IMR-90 (cell line): Measurements from ENCODE around the gene ALOX15B. TPM values are rescaled to one million over a fixed set of nuclear protein-coding genes. Genes with fewer than 3 reads are reported as not detected.

Source experiments
- ATAC-seq: fragments of 200-7000 bp; cut with Tn5 transposase; 2 replicates; pipeline ENCODE4 v1.9.1; 2020; ENCODE audit warnings: low read depth, mild to moderate bottlenecking, moderate library complexity
- BruUV-seq: library from RNA; stranded (reverse); fragments of 400-500 nt; replicated peaks from 2 replicates; lab custom pipeline; 2021; lab: Mats Ljungman, UMichigan
- CTCF ChIA-PET: fragments of 300-600 bp; formaldehyde crosslinking; extraction: SDS; loops from one replicate; lab custom pipeline; 2021; ENCODE audit warnings: antibody characterized with exemption; lab: Yijun Ruan, JAX
- POLR2A ChIA-PET: fragments of 300-600 bp; sonication (Branson Sonifier 250); formaldehyde crosslinking; loops from one replicate; lab custom pipeline; 2022; ENCODE audit warnings: antibody characterized with exemption; ENCODE audit not compliant: unreplicated experiment; lab: Charles Lee
- DNase-seq: peaks from one replicate; pipeline ENCODE4 v3.0.0; 2013
- H2AFZ ChIP-seq: replicated peaks from 2 replicates; pipeline ENCODE3; 2013; ENCODE audit warnings: low read length, mild to moderate bottlenecking; ENCODE audit not compliant: poor library complexity
- H2AK5ac ChIP-seq: 2 replicates; pipeline ENCODE4 v1.6.1; 2013; ENCODE audit warnings: low read depth, low read length, inconsistent platforms
- H2AK9ac ChIP-seq: replicated peaks from 2 replicates; pipeline ENCODE3; 2013; ENCODE audit warnings: mild to moderate bottlenecking, low read depth, low read length, moderate library complexity; ENCODE audit not compliant: poor library complexity
- H2BK120ac ChIP-seq: 2 replicates; pipeline ENCODE4 v1.6.1; 2013; ENCODE audit warnings: low read depth, low read length, inconsistent platforms
- H2BK15ac ChIP-seq: 3 replicates; pipeline ENCODE4 v1.6.1; 2013; ENCODE audit warnings: low read depth, low read length, inconsistent platforms
- H2BK20ac ChIP-seq: 2 replicates; pipeline ENCODE4 v1.6.1; 2013; ENCODE audit warnings: low read depth, mild to moderate bottlenecking, inconsistent platforms, low read length, moderate library complexity
- H2BK5ac ChIP-seq: 2 replicates; pipeline ENCODE4 v1.6.1; 2013; ENCODE audit warnings: mild to moderate bottlenecking, low read depth, low read length, inconsistent platforms; ENCODE audit not compliant: poor library complexity, severe bottlenecking
- H3K14ac ChIP-seq: replicated peaks from 2 replicates; pipeline ENCODE4 v1.6.1; 2013; ENCODE audit warnings: low read depth, low read length, inconsistent platforms
- H3K18ac ChIP-seq: 2 replicates; pipeline ENCODE4 v1.6.1; 2013; ENCODE audit warnings: low read depth, low read length, control low read depth
- H3K23ac ChIP-seq: 2 replicates; pipeline ENCODE4 v1.6.1; 2013; ENCODE audit warnings: low read depth, low read length, inconsistent platforms
- H3K27ac ChIP-seq: 2 replicates; pipeline ENCODE4 v1.5.1; 2013; ENCODE audit warnings: mild to moderate bottlenecking, control low read depth, low read length; ENCODE audit not compliant: insufficient read depth
- H3K27me3 ChIP-seq: 2 replicates; pipeline ENCODE4 v1.6.1; 2013; ENCODE audit warnings: low read length; ENCODE audit not compliant: control insufficient read depth, insufficient read depth
- H3K36me3 ChIP-seq: 2 replicates; pipeline ENCODE4 v1.6.1; 2013; ENCODE audit warnings: low read length, mixed read lengths; ENCODE audit not compliant: control insufficient read depth, insufficient read depth
- H3K4ac ChIP-seq: 2 replicates; pipeline ENCODE4 v1.6.1; 2013; ENCODE audit warnings: low read depth, low read length, inconsistent platforms
- H3K4me1 ChIP-seq: 2 replicates; pipeline ENCODE4 v1.6.1; 2013; ENCODE audit warnings: low read length, mixed read lengths; ENCODE audit not compliant: control insufficient read depth, insufficient read depth
- H3K4me2 ChIP-seq: 2 replicates; pipeline ENCODE4 v1.6.1; 2013; ENCODE audit warnings: low read depth, mild to moderate bottlenecking, control low read depth, low read length, moderate library complexity
- H3K4me3 ChIP-seq: 2 replicates; pipeline ENCODE4 v1.5.1; 2013; ENCODE audit warnings: low read depth, mild to moderate bottlenecking, control low read depth, low read length, moderate library complexity; ENCODE audit not compliant: insufficient read depth
- H3K56ac ChIP-seq: 2 replicates; pipeline ENCODE4 v1.6.1; 2013; ENCODE audit warnings: low read length, inconsistent platforms; ENCODE audit not compliant: insufficient read depth; ENCODE audit errors: extremely low read depth
- H3K79me1 ChIP-seq, 2 experiments: 2 replicates each; pipeline ENCODE4 v1.6.1; 2013; ENCODE audit warnings: low read length in 2 of 2, inconsistent platforms in 1 of 2, low read depth in 1 of 2
- H3K9ac ChIP-seq: 2 replicates; pipeline ENCODE4 v1.6.1; 2013; ENCODE audit warnings: low read depth, low read length, control low read depth
- H3K9me1 ChIP-seq: 2 replicates; pipeline ENCODE4 v1.6.1; 2013; ENCODE audit warnings: low read length, inconsistent platforms; ENCODE audit not compliant: insufficient read depth
- H3K9me3 ChIP-seq: 2 replicates; pipeline ENCODE4 v1.6.1; 2013; ENCODE audit warnings: low read length; ENCODE audit not compliant: control insufficient read depth, insufficient read depth
- H4K20me1 ChIP-seq: 2 replicates; pipeline ENCODE4 v1.6.1; 2013; ENCODE audit warnings: low read length, inconsistent platforms; ENCODE audit not compliant: insufficient read depth
- H4K5ac ChIP-seq: 2 replicates; pipeline ENCODE4 v1.6.1; 2013; ENCODE audit warnings: mild to moderate bottlenecking, low read depth, low read length, control low read depth
- H4K8ac ChIP-seq, 2 experiments: 2 replicates each; pipeline ENCODE4 v1.6.1; 2013; ENCODE audit warnings: low read depth in 2 of 2, low read length in 2 of 2, control low read depth in 1 of 2, inconsistent platforms in 1 of 2
- H4K91ac ChIP-seq: 2 replicates; pipeline ENCODE4 v1.6.1; 2013; ENCODE audit warnings: low read depth, low read length, inconsistent platforms; ENCODE audit not compliant: insufficient read depth
- BHLHE40 ChIP-seq: fragments of 150-350 bp; IDR thresholded peaks from 2 replicates; pipeline ENCODE4 v1.6.1; 2016; ENCODE audit warnings: mild to moderate bottlenecking, low read depth, low read length
- CEBPB ChIP-seq: IDR thresholded peaks from 2 replicates; pipeline ENCODE4 v1.6.1; 2012; ENCODE audit warnings: low read depth, low read length, improper control_type of control experiment
- CHD1 ChIP-seq: IDR thresholded peaks from 2 replicates; pipeline ENCODE4 v1.6.1; 2012; ENCODE audit warnings: low read depth, low read length, improper control_type of control experiment
- FOS ChIP-seq: fragments of 150-350 bp; IDR thresholded peaks from 2 replicates; pipeline ENCODE4 v1.6.1; 2016; ENCODE audit warnings: low read depth, low read length
- NFE2L2 ChIP-seq: fragments of 150-350 bp; IDR thresholded peaks from 2 replicates; pipeline ENCODE4 v1.6.1; 2016; ENCODE audit warnings: low read depth, mild to moderate bottlenecking, low read length
- POLR2A ChIP-seq: IDR thresholded peaks from 2 replicates; pipeline ENCODE4 v1.6.1; 2012; ENCODE audit warnings: mild to moderate bottlenecking, low read depth, low read length
- RAD21 ChIP-seq: IDR thresholded peaks from 2 replicates; pipeline ENCODE4 v1.6.1; 2012; ENCODE audit warnings: low read length, improper control_type of control experiment
- SMC3 ChIP-seq: fragments of 150-350 bp; IDR thresholded peaks from 2 replicates; pipeline ENCODE4 v1.6.1; 2016; ENCODE audit warnings: low read depth, mild to moderate bottlenecking, antibody characterized with exemption, low read length, moderate library complexity
- WGBS, 2 experiments: methylation state at CpG; one replicate each; pipeline versions ENCODE4 v1.1.5 to v1.1.7; 2013; ENCODE audit warnings: missing lambda C conversion rate in 2 of 2; ENCODE audit not compliant: insufficient read length in 1 of 2; ENCODE audit errors: extremely low coverage in 2 of 2; 5-methylcytosine and 5-hydroxymethylcytosine counted together
- dilution Hi-C: fragments of 300-500 bp; cut with HindIII; formaldehyde crosslinking; loops from one replicate; pipeline ENCODE4 v1.14.3; 2018; ENCODE audit warnings: low sequenced_read_pairs; ENCODE audit not compliant: unreplicated experiment
- in situ Hi-C: fragments of 300-500 bp; cut with MboI; formaldehyde crosslinking; loops from 3 replicates; pipeline ENCODE4 v1.14.3; 2019; ENCODE audit warnings: low sequenced_read_pairs, inconsistent platforms, mixed read lengths
- intact Hi-C: fragments of 100-400 bp; cut with micrococcal nuclease; formaldehyde crosslinking; loops from 2 replicates; pipeline ENCODE4 v1.10.0; 2022
- polyA plus RNA-seq, 3 experiments: library from polyadenylated mRNA; depleted of rRNA; stranded (reverse); fragments of >200 nt; gene quantifications; 2 replicates each; pipeline ENCODE4 v1.2.3, GENCODE V29; 2012; ENCODE audit warnings: low replicate concordance in 1 of 3
- total RNA-seq: library from RNA; depleted of rRNA; stranded (reverse); fragments of >200 nt; gene quantifications from 2 replicates; pipeline ENCODE4 v1.2.3, GENCODE V29; 2012
- TF ChIP-seq, protein P1 (sequence below): fragments of 150-350 bp; IDR thresholded peaks from 2 replicates; pipeline ENCODE4 v1.6.1; 2016; ENCODE audit warnings: low read depth, mild to moderate bottlenecking, low read length, moderate library complexity, borderline replicate concordance
- TF ChIP-seq, protein P2 (sequence below): conservative IDR thresholded peaks from 2 replicates; pipeline ENCODE4 v1.5.1; 2012; ENCODE audit warnings: mild to moderate bottlenecking, low read depth, low read length, improper control_type of control experiment

ALOX15B gene
- total and polyA plus RNA-seq, 2 of the 4 experiments (the other 2 are of a cell fraction) = not detected

DNA sequence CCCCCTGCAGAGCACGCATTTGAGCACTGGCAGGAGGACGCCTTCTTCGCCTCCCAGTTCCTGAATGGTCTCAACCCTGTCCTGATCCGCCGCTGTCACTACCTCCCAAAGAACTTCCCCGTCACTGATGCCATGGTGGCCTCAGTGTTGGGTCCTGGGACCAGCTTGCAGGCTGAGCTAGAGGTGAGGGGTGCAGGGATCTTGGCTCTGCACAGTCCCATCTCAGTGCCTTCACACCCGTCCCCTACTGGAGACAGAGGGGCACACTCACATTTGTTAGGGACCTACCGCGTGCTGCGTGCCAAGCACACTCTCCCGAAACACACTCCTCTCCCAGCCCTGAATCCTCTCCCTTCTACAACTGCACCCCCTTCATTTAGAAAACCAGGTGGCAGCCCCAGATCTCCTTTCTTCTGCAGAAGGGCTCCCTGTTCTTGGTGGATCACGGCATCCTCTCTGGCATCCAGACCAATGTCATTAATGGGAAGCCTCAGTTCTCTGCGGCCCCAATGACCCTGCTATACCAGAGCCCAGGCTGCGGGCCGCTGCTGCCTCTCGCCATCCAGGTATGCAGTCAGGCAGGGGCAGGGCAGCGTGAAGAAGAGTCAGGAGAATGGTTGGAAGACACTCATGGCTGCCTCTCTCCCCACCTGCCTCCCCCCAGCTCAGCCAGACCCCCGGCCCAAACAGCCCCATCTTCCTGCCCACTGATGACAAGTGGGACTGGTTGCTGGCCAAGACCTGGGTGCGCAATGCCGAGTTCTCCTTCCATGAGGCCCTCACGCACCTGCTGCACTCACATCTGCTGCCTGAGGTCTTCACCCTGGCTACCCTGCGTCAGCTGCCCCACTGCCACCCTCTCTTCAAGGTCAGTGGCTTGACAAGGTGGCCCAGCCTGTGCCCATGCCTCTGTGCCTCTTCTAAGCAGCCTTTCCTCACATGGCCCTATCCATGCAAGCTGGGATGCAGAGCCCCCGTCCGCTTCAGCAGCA lies 6.3 kb downstream of the ALOX15B start (continued):
- TF ChIP-seq, protein P1, sequence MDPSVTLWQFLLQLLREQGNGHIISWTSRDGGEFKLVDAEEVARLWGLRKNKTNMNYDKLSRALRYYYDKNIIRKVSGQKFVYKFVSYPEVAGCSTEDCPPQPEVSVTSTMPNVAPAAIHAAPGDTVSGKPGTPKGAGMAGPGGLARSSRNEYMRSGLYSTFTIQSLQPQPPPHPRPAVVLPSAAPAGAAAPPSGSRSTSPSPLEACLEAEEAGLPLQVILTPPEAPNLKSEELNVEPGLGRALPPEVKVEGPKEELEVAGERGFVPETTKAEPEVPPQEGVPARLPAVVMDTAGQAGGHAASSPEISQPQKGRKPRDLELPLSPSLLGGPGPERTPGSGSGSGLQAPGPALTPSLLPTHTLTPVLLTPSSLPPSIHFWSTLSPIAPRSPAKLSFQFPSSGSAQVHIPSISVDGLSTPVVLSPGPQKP = no peak

DNA sequence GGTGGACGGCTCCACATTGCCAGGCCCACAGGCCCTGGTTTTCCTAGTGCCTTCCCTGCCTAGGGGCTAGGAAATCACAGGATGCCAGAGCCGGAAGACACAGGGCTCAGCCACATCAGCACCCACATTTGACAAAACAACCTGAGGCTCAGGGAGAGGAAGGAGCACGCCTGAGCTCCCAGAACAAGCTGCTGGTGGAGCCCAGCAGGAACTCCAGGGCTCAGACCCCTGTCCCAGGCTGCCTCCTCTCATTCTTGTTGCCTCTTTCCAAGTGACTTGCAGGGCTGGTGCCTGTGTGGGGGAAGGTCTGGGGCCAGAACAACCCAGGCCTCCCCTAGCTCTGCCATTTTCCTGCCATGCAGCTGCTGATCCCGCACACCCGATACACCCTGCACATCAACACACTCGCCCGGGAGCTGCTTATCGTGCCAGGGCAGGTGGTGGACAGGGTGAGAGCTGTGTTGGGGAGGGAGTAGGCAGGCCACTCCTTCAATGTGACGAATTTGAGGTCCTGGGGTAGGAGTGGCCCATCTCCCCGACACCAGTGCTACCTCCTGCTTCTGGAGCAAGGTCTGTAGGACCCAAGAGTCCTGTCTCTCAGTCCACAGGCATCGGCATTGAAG lies 7.6 kb downstream of the ALOX15B start:
- Histone ChIP-seq H3K4me3 (no peak overlapping the region), H3K18ac (no peak overlapping the region), H3K79me1 (no peaks in the 10 kb centered on the region), H3K9me3 (no peaks in the 10 kb centered on the region), H3K4me2 (no peak overlapping the region), H2AK5ac (no peak overlapping the region), H3K27me3 (peaks cover 61% of the 10 kb centered on the region), H3K9me1 (no peaks in the 10 kb centered on the region), H3K4me1 (no peaks in the 10 kb centered on the region), H3K9ac (no peak overlapping the region), H2BK120ac (no peak overlapping the region), H2BK5ac (no peak overlapping the region), H2AFZ (peak overlapping the region; percentile 14), H2BK15ac (no peak overlapping the region), H4K91ac (no peak overlapping the region), H4K20me1 (no peaks in the 10 kb centered on the region), H3K56ac (no peak overlapping the region), H3K27ac (no peak overlapping the region), H4K5ac (no peak overlapping the region), H4K8ac (no peak overlapping the region), H2AK9ac (no peak overlapping the region), H3K36me3 (no peaks in the 10 kb centered on the region), H2BK20ac (no peak overlapping the region), H3K4ac (no peak overlapping the region), H3K14ac (no peak overlapping the region), H3K23ac (no peak overlapping the region)
- DNase-seq = no peak
- dilution Hi-C loops = no loop called here
- BruUV-seq = no TSS peak
- ChIA-PET POLR2A (no interaction called here), CTCF (interaction anchor here (1.0 kb wide), 1 partner anchor 14 kb away, joined by 3 read pairs; no protein-coding TSS in a partner anchor)
- in situ Hi-C loops = loop anchor here (10.0 kb wide), 1 partner anchor 132 kb away; the partner anchor contains the start of gene RNF227
- WGBS, 2 experiments = 75% methylated on average over 1 of the region's 11 CpGs; no CpG with 5 or more reads in 1 of the 2 experiments
- ATAC-seq = no peak
- intact Hi-C loops = no loop called here
- TF ChIP-seq RAD21 = no peak
- TF ChIP-seq, protein P1 = no peak
- TF ChIP-seq FOS = no peak
- no peak for TF ChIP-seq CEBPB
- no peak for TF ChIP-seq SMC3
- TF ChIP-seq, protein P2, sequence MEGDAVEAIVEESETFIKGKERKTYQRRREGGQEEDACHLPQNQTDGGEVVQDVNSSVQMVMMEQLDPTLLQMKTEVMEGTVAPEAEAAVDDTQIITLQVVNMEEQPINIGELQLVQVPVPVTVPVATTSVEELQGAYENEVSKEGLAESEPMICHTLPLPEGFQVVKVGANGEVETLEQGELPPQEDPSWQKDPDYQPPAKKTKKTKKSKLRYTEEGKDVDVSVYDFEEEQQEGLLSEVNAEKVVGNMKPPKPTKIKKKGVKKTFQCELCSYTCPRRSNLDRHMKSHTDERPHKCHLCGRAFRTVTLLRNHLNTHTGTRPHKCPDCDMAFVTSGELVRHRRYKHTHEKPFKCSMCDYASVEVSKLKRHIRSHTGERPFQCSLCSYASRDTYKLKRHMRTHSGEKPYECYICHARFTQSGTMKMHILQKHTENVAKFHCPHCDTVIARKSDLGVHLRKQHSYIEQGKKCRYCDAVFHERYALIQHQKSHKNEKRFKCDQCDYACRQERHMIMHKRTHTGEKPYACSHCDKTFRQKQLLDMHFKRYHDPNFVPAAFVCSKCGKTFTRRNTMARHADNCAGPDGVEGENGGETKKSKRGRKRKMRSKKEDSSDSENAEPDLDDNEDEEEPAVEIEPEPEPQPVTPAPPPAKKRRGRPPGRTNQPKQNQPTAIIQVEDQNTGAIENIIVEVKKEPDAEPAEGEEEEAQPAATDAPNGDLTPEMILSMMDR = no peak
- TF ChIP-seq NFE2L2 = no peak
- TF ChIP-seq POLR2A = no peak
- TF ChIP-seq BHLHE40 = no peak
- no peak for TF ChIP-seq CHD1
